GM23338 (cell line): ENCODE measurements around the gene SMIM45.
A peak's percentile ranks its signal among the peaks of the same experiment; 100 is the strongest.

Source experiments
- ATAC-seq: fragments of 200-7000 bp; cut with Tn5 transposase; 3 replicates; pipeline ENCODE4 v1.9.1; 2020
- DNase-seq: peaks from one replicate; pipeline ENCODE4 v3.0.0-alpha.2; 2015; ENCODE audit warnings: low spot score
- H2AFZ ChIP-seq: fragments of 200-600 bp; sonication (generic); 2 replicates; pipeline ENCODE4 v1.8.0; 2016; ENCODE audit warnings: antibody characterized with exemption, mild to moderate bottlenecking, moderate library complexity
- H3F3A ChIP-seq: fragments of 200-600 bp; sonication (generic); replicated peaks from 2 replicates; pipeline ENCODE4 v1.8.0; 2017; ENCODE audit warnings: antibody characterized with exemption, mixed run types, low read depth
- H3K27ac ChIP-seq: fragments of 200-600 bp; sonication (generic); 2 replicates; pipeline ENCODE4 v1.6.1; 2016; ENCODE audit warnings: low read depth
- H3K27me3 ChIP-seq: fragments of 200-600 bp; sonication (generic); 2 replicates; pipeline ENCODE4 v1.8.0; 2016; ENCODE audit warnings: mild to moderate bottlenecking, mixed run types, moderate library complexity; ENCODE audit not compliant: insufficient read depth
- H3K36me3 ChIP-seq: fragments of 200-600 bp; sonication (generic); 2 replicates; pipeline ENCODE4 v1.8.0; 2016; ENCODE audit warnings: mild to moderate bottlenecking; ENCODE audit not compliant: insufficient read depth
- H3K4me1 ChIP-seq: fragments of 200-600 bp; sonication (generic); 2 replicates; pipeline ENCODE4 v1.8.0; 2016; ENCODE audit warnings: mild to moderate bottlenecking, moderate library complexity; ENCODE audit not compliant: insufficient read depth
- H3K4me2 ChIP-seq: fragments of 200-600 bp; sonication (generic); 2 replicates; pipeline ENCODE4 v1.7.1; 2017; ENCODE audit warnings: mixed run types
- H3K4me3 ChIP-seq: fragments of 200-600 bp; sonication (generic); 2 replicates; pipeline ENCODE4 v1.6.1; 2016; ENCODE audit warnings: mixed run types
- H3K79me2 ChIP-seq: fragments of 200-600 bp; sonication (generic); replicated peaks from 2 replicates; pipeline ENCODE4 v1.8.0; 2017; ENCODE audit warnings: mild to moderate bottlenecking; ENCODE audit not compliant: insufficient read depth
- H3K9me2 ChIP-seq: fragments of 200-600 bp; sonication (generic); 2 replicates; pipeline ENCODE4 v1.8.0; 2017; ENCODE audit not compliant: insufficient read depth
- H4K20me1 ChIP-seq: fragments of 200-600 bp; sonication (generic); replicated peaks from 2 replicates; pipeline ENCODE4 v1.8.0; 2017; ENCODE audit warnings: mild to moderate bottlenecking; ENCODE audit not compliant: insufficient read depth
- H3K27ac Mint-ChIP-seq: 2 replicates; pipeline ENCODE4 v1.8.0; 2020; ENCODE audit warnings: inconsistent platforms, mild to moderate bottlenecking, moderate library complexity, mixed read lengths
- H3K27me3 Mint-ChIP-seq: 3 replicates; pipeline ENCODE4 v1.8.0; 2022; ENCODE audit warnings: low read depth, mild to moderate bottlenecking, moderate library complexity, mixed read lengths, inconsistent platforms; ENCODE audit not compliant: insufficient read depth, poor library complexity
- H3K36me3 Mint-ChIP-seq: 3 replicates; pipeline ENCODE4 v1.8.0; 2021; ENCODE audit warnings: low read depth, mild to moderate bottlenecking, inconsistent platforms, moderate library complexity, mixed read lengths
- H3K4me1 Mint-ChIP-seq: 3 replicates; pipeline ENCODE4 v1.8.0; 2020; ENCODE audit warnings: mild to moderate bottlenecking, inconsistent platforms, mixed read lengths
- H3K4me3 Mint-ChIP-seq: 3 replicates; pipeline ENCODE4 v1.8.0; 2021; ENCODE audit warnings: moderate library complexity, mild to moderate bottlenecking, inconsistent platforms, mixed read lengths
- H3K9me3 Mint-ChIP-seq: 3 replicates; pipeline ENCODE4 v1.8.0; 2020; ENCODE audit warnings: moderate library complexity, mild to moderate bottlenecking, inconsistent platforms, mixed read lengths
- CREB1 ChIP-seq: fragments of 250-450 bp; sonication (Bioruptor Pico); IDR thresholded peaks from 2 replicates; pipeline ENCODE4 v1.5.0; 2020; ENCODE audit warnings: low read depth, mild to moderate bottlenecking, moderate library complexity
- CTCF ChIP-seq, 2 experiments: fragments of 200-600 bp in 1 of 2; sonication (generic) in 1 of 2; conservative IDR thresholded peaks; 2 replicates each; pipeline versions ENCODE4 v1.5.1 to v1.6.1; 2016 to 2017; ENCODE audit warnings: antibody characterized with exemption in 2 of 2, low read depth in 2 of 2, mild to moderate bottlenecking in 2 of 2, moderate library complexity in 1 of 2
- ETS1 ChIP-seq: IDR thresholded peaks from 2 replicates; pipeline ENCODE4 v1.6.1; 2016; ENCODE audit warnings: antibody characterized with exemption
- EZH2 ChIP-seq: fragments of 200-600 bp; sonication (generic); IDR thresholded peaks from one replicate; pipeline ENCODE4 v1.8.0; 2017; ENCODE audit warnings: antibody characterized with exemption, mild to moderate bottlenecking, low read depth; ENCODE audit not compliant: unreplicated experiment
- EZH2phosphoT487 ChIP-seq: fragments of 200-600 bp; sonication (generic); IDR thresholded peaks from one replicate; pipeline ENCODE4 v1.8.1; 2018; ENCODE audit warnings: antibody characterized with exemption; ENCODE audit not compliant: unreplicated experiment
- JUNB ChIP-seq: IDR thresholded peaks from one replicate; pipeline ENCODE4 v1.6.1; 2016; ENCODE audit warnings: antibody characterized with exemption; ENCODE audit not compliant: unreplicated experiment
- NANOG ChIP-seq: IDR thresholded peaks from 2 replicates; pipeline ENCODE4 v1.6.1; 2016; ENCODE audit warnings: antibody characterized with exemption, borderline replicate concordance
- POLR2AphosphoS5 ChIP-seq: IDR thresholded peaks from 2 replicates; pipeline ENCODE4 v1.6.1; 2016; ENCODE audit warnings: antibody characterized with exemption, low read depth
- REST ChIP-seq: IDR thresholded peaks from one replicate; pipeline ENCODE4 v1.6.1; 2018; ENCODE audit warnings: antibody characterized with exemption; ENCODE audit not compliant: unreplicated experiment
- STAT1 ChIP-seq: IDR thresholded peaks from one replicate; pipeline ENCODE4 v1.6.1; 2016; ENCODE audit warnings: antibody characterized with exemption; ENCODE audit not compliant: unreplicated experiment
- ZNF114 ChIP-seq: fragments of 250-450 bp; sonication (Bioruptor Pico); IDR thresholded peaks from 2 replicates; pipeline ENCODE4 v1.5.0; 2020; ENCODE audit warnings: mild to moderate bottlenecking, moderate library complexity
- ZNF331 ChIP-seq: fragments of 250-450 bp; sonication (Bioruptor Pico); IDR thresholded peaks from 2 replicates; pipeline ENCODE4 v1.5.0; 2020; ENCODE audit warnings: low read depth, mild to moderate bottlenecking, moderate library complexity
- ZNF462 ChIP-seq: fragments of 250-450 bp; sonication (Bioruptor Pico); IDR thresholded peaks from 2 replicates; pipeline ENCODE4 v1.5.0; 2020; ENCODE audit warnings: mild to moderate bottlenecking, moderate library complexity

The SMIM45 gene

GRCh38 chr22:41976070-41976901 is 24.3 kb downstream of the SMIM45 start:
- H4K20me1 ChIP-seq = no peaks in the 10 kb centered on the region; the same call in 1 of the 2 replicates
- H3K27ac ChIP-seq = no peak overlapping the region
- peak overlapping the region; percentile 70 for H3K4me3 ChIP-seq
- DNase-seq (peak; percentile 61), ATAC-seq (peak; percentile 27)
- H3K4me1 Mint-ChIP-seq = peaks cover 17% of the 10 kb centered on the region
- H3K79me2 ChIP-seq = no peaks in the 10 kb centered on the region
- H3K9me3 Mint-ChIP-seq = no peaks in the 10 kb centered on the region
- H3K27ac Mint-ChIP-seq = no peak overlapping the region
- no peaks in the 10 kb centered on the region for H3K9me2 ChIP-seq
- H3K36me3 ChIP-seq = no peaks in the 10 kb centered on the region
- peak overlapping the region; percentile 63 for H3K4me3 Mint-ChIP-seq
- H3K36me3 Mint-ChIP-seq = no peaks in the 10 kb centered on the region; the same call in 2 of the 3 replicates
- peak overlapping the region; percentile 85 for H3K4me2 ChIP-seq
- H2AFZ ChIP-seq = peak overlapping the region; percentile 96
- peaks cover 33% of the 10 kb centered on the region for H3K27me3 Mint-ChIP-seq
- TF ChIP-seq REST = no peak
- no peak for TF ChIP-seq CTCF (conservative IDR thresholded peaks at IDR 0.05; ENCODE audit: low read depth in 2 of 2)
- no peak for TF ChIP-seq POLR2AphosphoS5
- TF ChIP-seq STAT1 = no peak
- no peak for TF ChIP-seq EZH2
- no peak for TF ChIP-seq ETS1
- no peak for TF ChIP-seq EZH2phosphoT487
- TF ChIP-seq ZNF114 (CRISPR knock-in tag) = no peak
- TF ChIP-seq JUNB = no peak
- TF ChIP-seq NANOG = no peak
- TF ChIP-seq ZNF331 (CRISPR knock-in tag) = no peak
- TF ChIP-seq ZNF462 = no peak
- no peak for TF ChIP-seq CREB1 (CRISPR knock-in tag)
- H3K4me1 ChIP-seq = peaks cover 15% of the 10 kb centered on the region
- peaks cover 37% of the 10 kb centered on the region for H3K27me3 ChIP-seq
- 0 out of 2 replicates have a peak, but pooled peaks cover 4% of the 10 kb centered on the region for H3F3A ChIP-seq
